WTC11 (cell line): Measurements from ENCODE around the gene MMP11.

ENCODE experiments used
- ATF2 ChIP-seq: sonication (generic); formaldehyde crosslinking; IDR thresholded peaks from 2 replicates; pipeline ENCODE4 v1.8.1; 2022; ENCODE audit warnings: low read depth, missing genetic modification reagents, borderline replicate concordance
- CREM ChIP-seq: sonication (generic); formaldehyde crosslinking; IDR thresholded peaks from 2 replicates; pipeline ENCODE4 v1.8.1; 2022; ENCODE audit warnings: mild to moderate bottlenecking, missing genetic modification reagents, moderate library complexity
- CTCF ChIP-seq: fragments of 200-600 bp; IDR thresholded peaks from 2 replicates; pipeline ENCODE4 v1.8.0; 2022; ENCODE audit warnings: antibody characterized with exemption
- ELF4 ChIP-seq: sonication (generic); formaldehyde crosslinking; IDR thresholded peaks from 2 replicates; pipeline ENCODE4 v1.8.1; 2022; ENCODE audit warnings: low read depth, mild to moderate bottlenecking, moderate library complexity, missing genetic modification reagents
- JUN ChIP-seq: sonication (generic); formaldehyde crosslinking; IDR thresholded peaks from 2 replicates; pipeline ENCODE4 v1.8.0; 2023; ENCODE audit warnings: mild to moderate bottlenecking, missing genetic modification reagents
- MAX ChIP-seq: sonication (generic); formaldehyde crosslinking; IDR thresholded peaks from 2 replicates; pipeline ENCODE4 v1.8.0; 2022; ENCODE audit warnings: mild to moderate bottlenecking, missing genetic modification reagents
- MLX ChIP-seq: sonication (generic); formaldehyde crosslinking; IDR thresholded peaks from 2 replicates; pipeline ENCODE4 v1.8.1; 2023; ENCODE audit warnings: mild to moderate bottlenecking, missing genetic modification reagents, moderate library complexity
- NR1H2 ChIP-seq: sonication (generic); formaldehyde crosslinking; IDR thresholded peaks from 2 replicates; pipeline ENCODE4 v1.9.0; 2021; ENCODE audit warnings: mild to moderate bottlenecking, moderate library complexity, missing genetic modification reagents
- SP1 ChIP-seq: sonication (generic); formaldehyde crosslinking; conservative IDR thresholded peaks from 2 replicates; pipeline ENCODE4 v1.8.1; 2022; ENCODE audit warnings: missing genetic modification reagents
- USF1 ChIP-seq: sonication (generic); formaldehyde crosslinking; IDR thresholded peaks from 2 replicates; pipeline ENCODE4 v1.8.0; 2022; ENCODE audit warnings: mild to moderate bottlenecking, missing genetic modification reagents
- ZBTB21 ChIP-seq: sonication (generic); formaldehyde crosslinking; IDR thresholded peaks from 2 replicates; pipeline ENCODE4 v1.8.1; 2023; ENCODE audit warnings: mild to moderate bottlenecking, missing genetic modification reagents, borderline replicate concordance

- TF ChIP-seq CREM (CRISPR knock-in tag) (no peak), CTCF (no peak), ELF4 (CRISPR knock-in tag) (no peak), JUN (CRISPR knock-in tag) (no peak), SP1 (CRISPR knock-in tag) (no peak), USF1 (CRISPR knock-in tag) (no peak), MAX (CRISPR knock-in tag) (no peak), MLX (no peak), ZBTB21 (no peak), NR1H2 (CRISPR knock-in tag) (no peak), ATF2 (CRISPR knock-in tag) (no peak)
Measured at GRCh38 chr22:23742505-23743264, 30.0 kb upstream of the MMP11 start.
